Gastrocnemius medialis (tissue), 4 donors: Measurements from ENCODE around the gene POU2AF1. TPM values are rescaled to one million over a fixed set of nuclear protein-coding genes. Genes with fewer than 3 reads are reported as not detected.

Experiments used
- ATAC-seq, 2 donors: fragments of 150-250 bp; one replicate each; pipeline ENCODE4 v1.9.1; 2016
- DNase-seq, 2 donors: peaks; one replicate each; pipeline ENCODE4 v3.0.0-alpha.2; 2019
- H3K27ac ChIP-seq, 4 donors: fragments of 200-600 bp; sonication (generic); 1 replicate in 1 of 4; 2 replicates in 3 of 4; pipeline ENCODE4 v1.5.1; 2016 to 2018; ENCODE audit warnings: mild to moderate bottlenecking in 2 of 4, moderate library complexity in 1 of 4
- H3K27me3 ChIP-seq, 3 donors: fragments of 200-600 bp; sonication (generic) in 2 of 3; 1 replicate in 1 of 3; 2 replicates in 2 of 3; pipeline versions ENCODE4 v1.5.1 to v1.6.0; 2016 to 2019; ENCODE audit warnings: mild to moderate bottlenecking in 1 of 3, moderate library complexity in 1 of 3
- H3K36me3 ChIP-seq, 2 donors: fragments of 200-600 bp; sonication (generic) in 1 of 2; one replicate each; pipeline ENCODE4 v1.5.1; 2017 to 2018
- H3K4me1 ChIP-seq, 2 donors: fragments of 200-600 bp; sonication (generic) in 1 of 2; one replicate each; pipeline ENCODE4 v1.5.1; 2016 to 2017; ENCODE audit warnings: mild to moderate bottlenecking in 2 of 2
- H3K4me3 ChIP-seq, 4 donors: fragments of 200-600 bp; sonication (generic) in 3 of 4; 1 replicate in 1 of 4; 2 replicates in 3 of 4; pipeline ENCODE4 v1.5.1; 2016 to 2019; ENCODE audit warnings: mild to moderate bottlenecking in 2 of 4
- H3K9me3 ChIP-seq, 3 donors: fragments of 200-600 bp; sonication (generic) in 2 of 3; 1 replicate in 1 of 3; 2 replicates in 2 of 3; pipeline ENCODE4 v1.5.1; 2016 to 2019
- POLR2A ChIP-seq, 2 donors: fragments of 450-650 bp; IDR thresholded peaks; one replicate each; pipeline ENCODE4 v1.6.1; 2017; ENCODE audit warnings: antibody characterized with exemption in 2 of 2, mild to moderate bottlenecking in 2 of 2, moderate library complexity in 2 of 2
- in situ Hi-C, 4 donors: fragments of 200-750 bp; cut with MboI; loops; one replicate each; pipeline versions ENCODE4 v1.15.0 to v1.8.0; 2017; ENCODE audit warnings: low sequenced_read_pairs in 4 of 4
- intact Hi-C: fragments of 100-400 bp; cut with DNase I; formaldehyde crosslinking; loops from one replicate; pipeline ENCODE4 v1.15.1; 2023; ENCODE audit warnings: low total_unique reads
- total RNA-seq, 4 donors: library from RNA; depleted of rRNA; stranded (reverse); fragments of >200 nt; gene quantifications; one replicate each; pipeline versions ENCODE4 v1.1.0 to v1.2.3, GENCODE V29; 2016
- TF ChIP-seq, protein P1 (sequence below), 5 experiments: fragments of 450-650 bp in 3 of 5; fragments of 200-600 bp in 2 of 5; sonication (generic) in 2 of 5; IDR thresholded peaks in 4 of 5; conservative IDR thresholded peaks in 1 of 5; 1 replicate in 4 of 5; 2 replicates in 1 of 5; pipeline ENCODE4 v1.5.1; 2016 to 2019; ENCODE audit warnings: antibody characterized with exemption in 5 of 5, mild to moderate bottlenecking in 3 of 5, moderate library complexity in 3 of 5

POU2AF1 gene
- total RNA-seq, 4 donors from 2014 or later, result 0.29 to 0.78 TPM; not detected in 2

DNA sequence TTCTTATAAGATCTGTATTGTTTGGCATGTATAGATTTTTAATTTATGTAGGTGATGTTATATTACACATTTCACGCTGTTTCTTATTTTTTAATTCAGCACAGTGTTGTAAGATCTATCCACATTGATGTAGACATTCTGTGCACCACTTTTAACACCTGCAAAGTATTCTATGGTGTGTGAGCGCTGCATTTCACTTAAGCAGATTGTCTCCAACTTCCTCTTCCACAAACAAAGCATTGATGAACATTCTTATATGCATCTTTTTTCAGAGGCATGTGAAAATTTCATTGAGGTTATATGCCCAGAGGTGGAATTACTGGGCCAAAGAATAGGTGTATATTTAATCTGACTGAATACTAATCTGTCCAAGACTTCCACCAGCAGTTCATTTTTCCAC, 3.4 kb upstream of the POU2AF1 start:
- TF ChIP-seq, protein P1, sequence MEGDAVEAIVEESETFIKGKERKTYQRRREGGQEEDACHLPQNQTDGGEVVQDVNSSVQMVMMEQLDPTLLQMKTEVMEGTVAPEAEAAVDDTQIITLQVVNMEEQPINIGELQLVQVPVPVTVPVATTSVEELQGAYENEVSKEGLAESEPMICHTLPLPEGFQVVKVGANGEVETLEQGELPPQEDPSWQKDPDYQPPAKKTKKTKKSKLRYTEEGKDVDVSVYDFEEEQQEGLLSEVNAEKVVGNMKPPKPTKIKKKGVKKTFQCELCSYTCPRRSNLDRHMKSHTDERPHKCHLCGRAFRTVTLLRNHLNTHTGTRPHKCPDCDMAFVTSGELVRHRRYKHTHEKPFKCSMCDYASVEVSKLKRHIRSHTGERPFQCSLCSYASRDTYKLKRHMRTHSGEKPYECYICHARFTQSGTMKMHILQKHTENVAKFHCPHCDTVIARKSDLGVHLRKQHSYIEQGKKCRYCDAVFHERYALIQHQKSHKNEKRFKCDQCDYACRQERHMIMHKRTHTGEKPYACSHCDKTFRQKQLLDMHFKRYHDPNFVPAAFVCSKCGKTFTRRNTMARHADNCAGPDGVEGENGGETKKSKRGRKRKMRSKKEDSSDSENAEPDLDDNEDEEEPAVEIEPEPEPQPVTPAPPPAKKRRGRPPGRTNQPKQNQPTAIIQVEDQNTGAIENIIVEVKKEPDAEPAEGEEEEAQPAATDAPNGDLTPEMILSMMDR (IDR thresholded peaks at IDR 0.05 in 4 of 5, conservative IDR thresholded peaks at IDR 0.05 in 1 of 5), result no peak
- no peak for TF ChIP-seq POLR2A (IDR thresholded peaks at IDR 0.05)
- no peak overlapping the region for H3K4me3 ChIP-seq
- DNase-seq, result no peak
- no peak for ATAC-seq
- H3K27ac ChIP-seq, result no peak overlapping the region
- no peaks in the 10 kb centered on the region for H3K27me3 ChIP-seq
- H3K4me1 ChIP-seq, result no peaks in the 10 kb centered on the region
- H3K36me3 ChIP-seq, result no peaks in the 10 kb centered on the region
- in situ Hi-C loops, result no loop called here
- no peaks in the 10 kb centered on the region for H3K9me3 ChIP-seq
- intact Hi-C loops, result no loop called here

DNA sequence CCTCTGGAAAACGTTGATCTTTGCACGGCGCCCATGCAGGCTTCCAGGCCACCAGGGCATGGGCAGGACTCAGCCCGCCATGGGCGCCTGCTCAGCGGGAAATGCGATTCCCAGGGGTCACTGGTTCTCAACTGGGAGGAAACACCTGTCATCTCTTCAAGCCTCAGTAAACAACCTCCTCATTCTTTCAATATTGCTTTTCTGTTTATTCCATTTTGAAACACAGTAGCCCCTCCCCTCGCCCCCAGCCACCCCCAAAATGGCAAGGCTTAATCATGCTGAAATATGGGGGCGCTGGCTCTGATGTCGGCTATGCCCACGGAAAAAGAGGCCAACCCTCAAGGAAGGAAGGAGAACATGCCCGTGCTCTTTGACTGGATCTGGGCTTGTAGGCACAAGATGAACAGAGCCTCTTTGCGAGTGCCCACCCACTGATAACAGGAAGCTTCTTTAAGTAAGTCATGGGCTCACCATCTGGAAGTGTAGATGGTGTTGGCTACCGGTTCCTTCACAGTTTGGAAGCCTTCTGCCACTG, 594 bp upstream of the POU2AF1 start:
- intact Hi-C loops (no loop called here), in situ Hi-C loops (no loop called here)
- H3K4me3 ChIP-seq, result peak overlapping the region in 1 of 4 donors; percentile 5
- TF ChIP-seq POLR2A (IDR thresholded peaks at IDR 0.05), result no peak
- TF ChIP-seq, protein P1 (IDR thresholded peaks at IDR 0.05 in 4 of 5, conservative IDR thresholded peaks at IDR 0.05 in 1 of 5), result no peak
- DNase-seq (no peak), ATAC-seq (no peak)
- no peaks in the 10 kb centered on the region for H3K4me1 ChIP-seq
- H3K27ac ChIP-seq, result no peak overlapping the region
- H3K27me3 ChIP-seq, result no peaks in the 10 kb centered on the region
- H3K9me3 ChIP-seq, result no peaks in the 10 kb centered on the region
- no peaks in the 10 kb centered on the region for H3K36me3 ChIP-seq

DNA sequence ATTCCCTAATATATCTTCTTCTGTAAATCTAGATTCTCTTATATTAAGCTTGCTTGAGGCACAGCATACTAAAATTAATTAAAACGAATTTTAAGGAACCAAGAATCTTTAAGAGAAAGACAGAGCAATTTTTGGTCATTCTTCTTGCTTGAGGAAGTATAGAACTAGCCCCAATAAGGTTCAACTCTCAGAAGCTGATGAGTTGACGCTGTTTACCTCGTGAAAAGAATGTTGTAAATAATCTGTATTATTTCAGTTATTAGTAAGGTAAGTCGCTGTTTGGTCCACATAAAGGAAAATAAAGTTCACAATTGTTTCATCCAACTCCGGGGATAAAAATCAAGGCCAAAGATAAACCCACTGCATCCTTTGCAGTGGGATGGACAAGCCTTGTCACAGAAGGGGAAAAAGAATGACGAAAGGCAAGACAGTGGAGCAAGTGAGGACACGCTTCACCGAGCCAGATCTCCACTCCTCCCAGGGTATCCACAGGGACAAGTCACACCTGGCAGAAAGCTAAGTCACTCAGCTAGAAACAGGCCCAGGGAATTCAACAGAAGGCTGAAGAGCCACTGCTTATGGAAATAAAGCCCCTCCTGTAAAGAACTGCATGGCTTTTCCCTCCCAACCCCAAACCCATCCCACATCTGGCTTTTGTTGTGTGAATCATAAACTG, 752 bp downstream of the POU2AF1 start:
- ATAC-seq, result peak in 1 of 2 donors; percentile 14
- TF ChIP-seq, protein P1 (IDR thresholded peaks at IDR 0.05 in 4 of 5, conservative IDR thresholded peaks at IDR 0.05 in 1 of 5), result no peak
- no peak for TF ChIP-seq POLR2A (IDR thresholded peaks at IDR 0.05)
- no peak for DNase-seq
- in situ Hi-C loops (no loop called here), intact Hi-C loops (no loop called here)
- no peaks in the 10 kb centered on the region for H3K9me3 ChIP-seq
- H3K36me3 ChIP-seq, result no peaks in the 10 kb centered on the region
- no peaks in the 10 kb centered on the region for H3K4me1 ChIP-seq
- H3K27me3 ChIP-seq, result no peaks in the 10 kb centered on the region
- H3K4me3 ChIP-seq, result no peak overlapping the region
- no peak overlapping the region for H3K27ac ChIP-seq

DNA sequence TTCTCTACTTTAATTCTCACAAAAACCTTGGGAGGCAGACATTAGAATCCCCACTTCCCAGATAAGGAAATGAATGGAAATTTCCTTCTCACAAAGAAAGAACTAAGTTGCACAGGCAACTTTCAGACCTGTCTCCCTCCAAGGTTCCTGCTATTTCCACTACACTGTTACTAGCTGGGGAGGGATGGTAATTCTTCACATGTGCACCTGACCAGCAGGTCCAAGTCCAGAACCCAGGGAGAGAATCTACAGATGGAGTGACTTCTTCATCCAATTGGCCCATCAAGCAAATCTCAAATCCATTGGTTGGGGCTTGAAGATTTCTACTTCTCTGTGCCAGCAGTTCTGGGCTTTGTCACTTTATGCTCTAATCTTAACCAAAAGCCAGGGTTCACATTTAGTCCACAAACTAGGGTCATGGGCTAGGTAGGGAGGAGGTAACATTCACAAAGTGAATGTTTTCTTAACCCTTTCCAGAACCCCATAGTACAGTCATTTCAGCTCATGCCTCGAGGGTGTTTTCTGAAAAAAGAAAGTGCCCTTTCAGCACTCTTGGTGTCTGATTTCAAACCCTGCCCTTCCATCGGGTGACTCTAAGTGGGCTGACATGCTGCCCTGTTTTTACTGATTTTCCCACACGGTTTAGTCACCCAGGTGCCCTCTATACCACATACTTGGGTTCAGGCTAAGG, 2.7 kb downstream of the POU2AF1 start:
- Histone ChIP-seq H3K27me3 (no peaks in the 10 kb centered on the region), H3K36me3 (no peaks in the 10 kb centered on the region), H3K27ac (no peak overlapping the region), H3K9me3 (no peaks in the 10 kb centered on the region), H3K4me3 (no peak overlapping the region), H3K4me1 (no peaks in the 10 kb centered on the region)
- in situ Hi-C loops, result no loop called here
- intact Hi-C loops, result no loop called here
- TF ChIP-seq, protein P1 (IDR thresholded peaks at IDR 0.05 in 4 of 5, conservative IDR thresholded peaks at IDR 0.05 in 1 of 5), result no peak
- no peak for TF ChIP-seq POLR2A (IDR thresholded peaks at IDR 0.05)
- ATAC-seq (no peak), DNase-seq (no peak)
